ENCODE measurements around the gene GHDC. TPM values are rescaled to one million over a fixed set of nuclear protein-coding genes. Genes with fewer than 3 reads are reported as not detected.
A peak's percentile ranks its signal among the peaks of the same experiment; 100 is the strongest.
"Not testable (repeated sequence)": the region's sequence is repeated elsewhere in the genome, so short reads cannot be mapped to it uniquely, and the experiment has no call there.

Gene GHDC
- polyA plus RNA-seq (ENCODE audit: insufficient read length in 10 of 10): 10 to 100 TPM in 5 of 10 donors, 1 to 10 TPM in 5; 8.4 to 12.9 (median 10.2) TPM
- long read RNA-seq, donor 1, partial matches to known transcripts: 0 of 2 reads
- long read RNA-seq, donor 1, other reads (novel, unspliced or antisense): 0 of 2 reads
- long read RNA-seq, donor 2, partial matches to known transcripts: 0 of 2 reads
- long read RNA-seq, donor 2, other reads (novel, unspliced or antisense): 0 of 2 reads
- long read RNA-seq, donor 3: 0 reads
- long read RNA-seq, donor 4, partial matches to known transcripts: 0 of 1 reads
- long read RNA-seq, donor 4, other reads (novel, unspliced or antisense): 0 of 1 reads
- long read RNA-seq, donor 5, partial matches to known transcripts: 0 of 1 reads
- long read RNA-seq, donor 5, other reads (novel, unspliced or antisense): 0 of 1 reads
- long read RNA-seq, donor 6, partial matches to known transcripts: 0 of 2 reads
- long read RNA-seq, donor 6, other reads (novel, unspliced or antisense): 0 of 2 reads
- long read RNA-seq, donor 7, partial matches to known transcripts: 0 of 4 reads
- long read RNA-seq, donor 7, other reads (novel, unspliced or antisense): 0 of 4 reads
- long read RNA-seq, donor 8: 0 reads
- long read RNA-seq, donor 9: 0 reads

GRCh38 chr17:42193969-42194899, at the start of gene GHDC:
GHDC (minus strand) TSS chr17:42194494; CDS start chr17:42193581, 913 bp downstream.
- DNase-seq: peak; percentile 79 to 93 (median 84)

- DNase-seq: no peak
These were observed 49.2 kb upstream of the GHDC start for GRCh38 chr17:42243493-42243982.

- no peak for DNase-seq
These were observed 47.6 kb upstream of the GHDC start for GRCh38 chr17:42241871-42242270.

- not testable (repeated sequence) for DNase-seq
These were observed 46.6 kb upstream of the GHDC start for GRCh38 chr17:42240863-42241262.

- no peak for DNase-seq
These were observed 45.9 kb upstream of the GHDC start for GRCh38 chr17:42240201-42240600.

- DNase-seq: not testable (repeated sequence)
These were observed 45.3 kb upstream of the GHDC start for GRCh38 chr17:42239576-42239975.

DNA sequence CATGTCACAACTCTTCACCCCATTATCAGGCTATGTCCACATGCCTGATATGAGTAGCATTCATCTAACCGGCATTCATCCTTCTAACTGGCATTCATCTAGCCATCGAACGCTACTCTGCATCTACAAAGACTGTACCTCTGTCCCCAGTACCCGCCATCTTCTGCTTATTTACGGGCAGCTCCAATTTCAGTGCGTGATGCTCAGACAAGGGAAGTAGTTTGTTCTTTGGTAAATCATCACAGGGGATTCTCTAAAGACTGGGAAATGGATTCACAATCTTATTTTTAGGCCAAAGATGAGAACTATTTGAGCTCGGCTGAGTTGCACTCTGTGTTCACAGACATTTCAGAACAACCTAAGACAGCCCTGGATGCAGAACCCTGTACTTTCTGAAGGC, 42.5 kb upstream of the GHDC start:
- DNase-seq: no peak

DNA sequence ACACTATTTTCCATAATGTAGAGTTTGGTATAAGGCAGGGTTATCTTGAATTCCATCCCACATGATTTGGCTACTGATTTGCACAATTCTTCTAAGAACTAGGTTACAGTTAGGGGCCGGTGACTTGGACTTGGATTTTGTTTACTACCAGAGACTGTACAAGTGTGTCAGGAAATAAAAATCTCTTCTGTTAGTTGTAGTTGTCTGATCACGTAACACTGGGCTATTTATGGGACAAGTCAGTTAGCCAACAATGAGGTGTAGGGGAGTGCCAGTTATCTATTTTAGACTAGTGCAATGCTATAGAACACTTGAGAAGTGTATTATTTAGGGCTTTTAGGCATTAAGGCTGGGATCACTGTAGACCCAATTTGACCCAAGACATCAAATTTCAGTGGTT, 39.7 kb upstream of the GHDC start:
- DNase-seq: peak in 1 of 3 donors; percentile 22

DNA sequence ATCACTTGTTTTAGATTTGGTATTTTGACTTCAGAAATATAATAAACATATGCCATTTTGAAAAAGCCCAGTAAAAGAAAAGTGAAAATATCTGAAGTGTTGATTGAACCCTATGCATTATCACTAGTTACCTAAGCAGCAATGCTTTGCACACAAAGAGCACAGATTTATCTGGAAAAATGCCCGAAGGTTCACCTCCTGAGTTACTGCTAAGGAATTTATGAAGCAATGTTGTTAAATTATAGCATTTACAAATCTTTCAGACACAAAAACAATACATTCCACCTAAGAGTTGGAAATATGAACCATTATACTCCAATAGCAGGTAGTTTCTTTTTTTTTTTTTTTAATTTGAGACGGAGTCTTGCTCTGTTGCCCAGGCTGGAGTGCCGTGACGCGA, 38.9 kb upstream of the GHDC start:
- DNase-seq: no peak

DNA sequence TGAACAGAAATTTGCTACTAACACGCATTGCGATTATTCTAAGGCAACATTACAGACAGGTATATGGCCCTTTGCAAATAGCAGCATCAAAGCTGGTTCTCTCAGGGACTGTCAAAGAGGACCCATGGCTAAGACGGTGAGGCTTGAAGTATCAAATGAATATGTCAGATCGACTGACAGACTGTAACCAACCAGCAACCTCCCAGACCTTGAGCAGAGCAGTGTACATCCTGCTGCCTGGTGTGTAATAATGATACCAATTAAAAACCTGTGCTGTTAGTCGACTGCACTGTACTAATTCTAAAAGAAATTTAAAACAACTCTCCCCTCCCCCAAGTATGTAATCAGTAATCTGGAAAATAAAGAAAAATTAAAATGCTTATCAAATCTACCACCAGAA, 35.9 kb upstream of the GHDC start:
- DNase-seq: no peak

DNA sequence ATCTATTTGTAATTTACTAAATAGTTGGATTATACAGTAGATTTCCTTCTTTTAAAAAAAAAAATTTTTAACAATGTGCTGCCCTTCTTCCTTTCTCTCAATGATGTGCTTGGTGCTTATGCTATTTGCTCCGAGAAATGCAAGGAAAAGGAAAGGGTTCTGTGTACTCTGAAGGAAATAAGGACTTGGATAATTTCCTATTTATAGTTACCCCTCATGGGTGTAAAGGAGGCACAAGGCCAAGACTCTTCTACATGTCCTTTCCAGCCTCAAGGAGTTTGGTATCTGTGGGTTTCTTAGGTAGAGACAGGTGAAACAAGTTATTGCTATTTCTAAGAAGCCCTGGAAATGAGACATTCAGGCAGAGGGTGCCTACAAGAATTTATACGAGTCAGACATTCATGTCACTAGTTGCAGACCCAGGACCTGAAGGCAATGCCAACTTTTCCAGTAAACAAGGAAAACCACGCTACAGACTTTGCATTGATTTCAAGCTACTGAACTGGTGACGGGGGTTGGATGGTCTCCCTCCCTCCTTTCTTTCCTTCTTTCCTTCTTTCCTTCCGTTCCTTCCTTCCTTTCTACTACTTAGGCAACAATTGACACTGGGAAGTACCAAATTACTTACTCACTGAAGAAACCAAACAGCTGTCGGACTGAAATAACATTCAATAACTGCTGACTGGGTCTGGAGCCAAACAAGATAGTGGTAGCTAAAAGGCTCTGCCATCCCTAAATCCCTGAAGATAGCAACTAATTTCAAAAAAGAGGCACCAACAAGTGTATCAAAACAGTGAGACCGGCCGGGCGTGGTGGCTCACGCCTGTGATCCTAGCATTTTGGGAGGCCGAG, 33.8 kb upstream of the GHDC start:
- DNase-seq: peak in 2 of 3 donors; percentile 29 to 47

DNA sequence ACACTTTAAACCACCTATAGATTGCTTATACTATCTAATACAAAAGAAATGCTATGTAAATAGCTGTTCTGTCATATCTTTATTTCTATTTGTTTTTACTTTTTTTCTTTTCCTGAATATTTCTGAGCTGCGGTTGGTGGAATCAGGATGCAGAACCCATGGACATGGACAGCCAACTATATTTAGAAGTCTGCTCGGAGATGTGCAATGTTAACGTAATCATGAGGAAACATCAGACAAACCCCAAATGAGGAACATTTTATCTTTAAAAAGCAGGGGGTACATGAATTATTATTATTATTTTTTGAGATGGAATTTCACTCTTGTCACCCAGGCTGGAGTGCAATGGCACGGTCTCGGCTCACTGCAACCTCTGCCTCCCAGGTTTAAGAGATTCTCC, 31.4 kb upstream of the GHDC start:
- DNase-seq: no peak

DNA sequence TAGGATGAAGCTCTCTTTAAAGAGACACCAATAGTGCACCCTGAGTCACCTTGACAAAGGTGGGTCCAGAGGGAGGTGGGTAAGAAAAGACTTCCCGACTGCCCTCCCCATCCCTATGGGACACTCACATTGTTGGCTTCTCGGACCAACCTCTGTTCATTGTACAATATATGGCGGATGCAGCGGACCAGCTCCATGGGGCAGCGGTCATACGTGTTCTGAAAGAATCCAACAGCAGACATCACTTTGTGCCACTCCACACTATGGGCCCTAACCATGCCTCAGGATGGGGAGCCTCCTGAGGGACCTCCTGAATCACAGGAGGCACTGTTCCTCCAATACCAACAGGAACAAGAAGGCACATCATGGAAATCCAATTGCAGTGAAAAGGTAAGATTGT, 30.4 kb upstream of the GHDC start:
- DNase-seq: no peak

GRCh38 chr17:42221886-42222745, 27.8 kb upstream of the GHDC start:
- peak; percentile 16 to 59 (median 44) for DNase-seq

DNA sequence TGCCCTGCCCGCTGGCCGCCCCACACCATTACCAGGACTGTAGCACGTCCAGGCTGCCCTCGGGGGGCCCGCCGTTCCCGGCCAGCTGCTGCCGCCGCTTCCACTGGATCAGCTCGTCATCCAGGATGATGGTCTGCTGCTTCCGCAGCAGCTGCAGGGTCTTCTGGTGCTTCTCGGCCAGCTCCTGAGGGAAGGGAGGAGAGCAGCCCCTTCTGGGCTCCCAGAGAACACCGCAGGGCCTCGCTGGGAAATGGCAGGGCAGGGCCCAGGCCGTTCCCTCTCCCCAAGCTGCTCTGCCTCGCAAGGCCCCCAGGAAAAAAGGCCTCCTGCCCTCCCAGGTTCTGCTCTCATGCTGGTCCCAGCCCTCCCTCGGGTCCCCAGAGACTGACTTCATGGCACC, 25.0 kb upstream of the GHDC start:
- DNase-seq: not testable (repeated sequence)

GRCh38 chr17:42214156-42214555, 19.9 kb upstream of the GHDC start:
- no peak for DNase-seq

DNA sequence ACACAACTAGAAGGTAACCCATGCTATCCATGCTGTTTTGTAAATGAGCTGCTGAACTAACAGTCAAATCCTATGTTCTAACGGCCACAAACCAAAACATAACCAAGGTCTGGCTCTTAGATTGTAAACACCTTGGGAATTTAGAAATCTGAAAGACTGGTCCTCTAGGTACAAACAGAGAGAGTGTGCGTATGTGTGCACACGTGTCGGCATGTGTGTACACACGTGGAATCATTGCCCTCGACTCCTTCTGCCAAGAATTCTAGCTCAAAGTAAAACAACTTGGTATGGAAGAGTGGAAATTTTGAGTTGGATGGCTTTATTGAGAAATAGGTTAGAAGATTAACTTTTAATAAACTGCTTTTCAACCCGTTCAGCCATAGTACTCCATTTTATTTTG, 18.1 kb upstream of the GHDC start:
- DNase-seq: no peak

DNA sequence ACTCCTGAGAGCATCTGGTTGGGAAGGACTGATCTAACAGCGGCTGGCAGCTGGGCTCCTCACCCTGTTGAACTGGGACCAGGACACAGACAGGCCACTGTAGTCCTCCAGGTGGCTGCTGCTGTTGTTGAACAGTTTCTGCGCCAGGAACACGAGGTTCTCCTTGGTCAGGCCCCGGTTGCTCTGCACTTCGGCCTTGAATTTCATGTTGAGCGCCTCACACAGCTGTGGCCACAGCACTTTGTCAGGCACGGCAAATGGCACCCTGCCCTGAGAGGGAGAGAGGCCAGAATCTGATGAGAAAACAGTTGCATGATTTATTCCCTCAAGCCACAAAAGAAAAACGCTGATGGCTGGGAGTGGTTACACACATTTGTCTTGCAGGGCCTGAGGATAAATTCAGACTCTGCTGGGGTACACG, 17.6 kb upstream of the GHDC start:
- DNase-seq: peak; percentile 53 to 78 (median 67)

DNA sequence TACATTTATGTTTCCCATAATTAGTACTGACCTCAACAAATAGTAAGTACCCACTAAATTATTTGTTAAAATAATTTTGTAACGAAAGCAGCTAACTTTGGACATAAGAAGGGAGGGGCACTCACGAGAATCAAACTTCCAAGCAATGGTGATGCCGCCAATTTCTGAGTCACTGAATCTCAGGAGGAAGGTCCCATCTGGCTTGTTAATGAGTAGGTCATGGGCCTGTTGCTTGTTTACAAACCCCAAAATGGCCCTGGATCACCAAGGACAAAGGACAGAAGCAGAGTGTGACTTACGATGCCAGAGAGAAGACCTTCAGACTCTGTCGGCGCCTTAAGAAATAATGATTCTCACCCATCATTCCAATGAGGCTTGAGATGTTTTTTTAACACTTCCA, 15.8 kb upstream of the GHDC start:
- no peak for DNase-seq

DNA sequence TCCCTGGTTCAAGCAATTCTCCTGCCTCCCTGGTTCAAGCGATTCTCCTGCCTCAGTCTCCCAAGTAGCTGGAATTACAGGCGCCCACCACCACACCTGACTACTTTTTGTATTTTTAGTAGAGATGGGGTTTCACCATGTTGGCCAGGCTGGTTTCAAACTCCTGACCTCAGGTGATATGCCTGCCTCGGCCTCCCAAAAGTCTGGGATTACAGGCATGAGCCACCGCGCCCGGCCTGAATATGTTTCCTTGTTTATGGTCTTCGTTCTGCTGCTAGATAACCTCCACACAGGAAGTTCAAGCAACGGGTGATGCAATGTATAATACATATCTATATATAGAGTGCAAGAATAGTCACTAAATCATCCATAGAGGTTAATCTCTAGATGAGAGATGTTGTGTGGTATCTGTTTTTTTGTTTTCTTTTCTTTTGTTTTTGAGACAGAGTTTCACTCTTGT, 11.9 kb upstream of the GHDC start:
- DNase-seq: not testable (repeated sequence)
